ENCODE measurements around the gene SMAD1.

SMAD1 gene

GRCh38 chr4:145481164-145481941 is at the start of gene SMAD1:
TSS of gene SMAD1 (plus strand) at chr4:145481853. CDS start at chr4:145514614, 32,761 bp downstream.
- peak; percentile 73 for DNase-seq

GRCh38 chr4:145433684-145434083 is 48.0 kb upstream of the SMAD1 start:
- DNase-seq = no peak

- DNase-seq = no peak
These were observed 46.0 kb upstream of the SMAD1 start for GRCh38 chr4:145435646-145436045.

- DNase-seq = no peak
These were observed 45.5 kb upstream of the SMAD1 start for GRCh38 chr4:145436114-145436513.

- DNase-seq = no peak
These were observed 44.9 kb upstream of the SMAD1 start for GRCh38 chr4:145436796-145437195.

- DNase-seq = no peak
These were observed 44.2 kb upstream of the SMAD1 start for GRCh38 chr4:145437466-145437865.

GRCh38 chr4:145438298-145438697 is 43.4 kb upstream of the SMAD1 start:
- no peak for DNase-seq

GRCh38 chr4:145440292-145441007 is 41.2 kb upstream of the SMAD1 start:
- DNase-seq = no peak

- no peak for DNase-seq
These were observed 35.5 kb upstream of the SMAD1 start for GRCh38 chr4:145446184-145446583.

GRCh38 chr4:145451895-145452294 is 29.8 kb upstream of the SMAD1 start:
- DNase-seq = no peak

GRCh38 chr4:145452447-145453162 is 29.0 kb upstream of the SMAD1 start:
- no peak for DNase-seq

GRCh38 chr4:145453163-145453520 is 28.5 kb upstream of the SMAD1 start:
- DNase-seq = no peak

GRCh38 chr4:145473203-145473602 is 8.4 kb upstream of the SMAD1 start:
- DNase-seq = no peak

GRCh38 chr4:145480257-145480656 is 1.4 kb upstream of the SMAD1 start:
- DNase-seq = no peak

- DNase-seq = no peak
These were observed 222 bp downstream of the SMAD1 start for GRCh38 chr4:145481942-145482208.

GRCh38 chr4:145482209-145483037 is 770 bp downstream of the SMAD1 start:
- peak; percentile 85 for DNase-seq

- no peak for DNase-seq
These were observed 1.9 kb downstream of the SMAD1 start for GRCh38 chr4:145483514-145483913.

GRCh38 chr4:145484225-145484846 is 2.7 kb downstream of the SMAD1 start:
- DNase-seq = no peak

- DNase-seq = no peak
These were observed 3.5 kb downstream of the SMAD1 start for GRCh38 chr4:145485120-145485519.

- DNase-seq = no peak
These were observed 5.0 kb downstream of the SMAD1 start for GRCh38 chr4:145486603-145487002.

- DNase-seq = no peak
These were observed 6.0 kb downstream of the SMAD1 start for GRCh38 chr4:145487631-145488030.

- DNase-seq = no peak
These were observed 6.7 kb downstream of the SMAD1 start for GRCh38 chr4:145488310-145488709.

- no peak for DNase-seq
These were observed 7.9 kb downstream of the SMAD1 start for GRCh38 chr4:145489556-145489955.

All from activated CD8-positive, alpha-beta memory T cell treated with anti-CD3 and anti-CD28 coated beads, Interleukin-2, amount 50 U/mL, for 48 hours (primary cell).